ENCODE results near the gene ALG9. TPM values are rescaled to one million over a fixed set of nuclear protein-coding genes. Genes with fewer than 3 reads are reported as not detected.

Gene ALG9
- total and polyA plus RNA-seq, 10 of the 15 experiments (the other 5 are each of a cell fraction or from before 2014, with no cell fraction given): 10.8 to 41.6 (median 25.5) TPM

DNA sequence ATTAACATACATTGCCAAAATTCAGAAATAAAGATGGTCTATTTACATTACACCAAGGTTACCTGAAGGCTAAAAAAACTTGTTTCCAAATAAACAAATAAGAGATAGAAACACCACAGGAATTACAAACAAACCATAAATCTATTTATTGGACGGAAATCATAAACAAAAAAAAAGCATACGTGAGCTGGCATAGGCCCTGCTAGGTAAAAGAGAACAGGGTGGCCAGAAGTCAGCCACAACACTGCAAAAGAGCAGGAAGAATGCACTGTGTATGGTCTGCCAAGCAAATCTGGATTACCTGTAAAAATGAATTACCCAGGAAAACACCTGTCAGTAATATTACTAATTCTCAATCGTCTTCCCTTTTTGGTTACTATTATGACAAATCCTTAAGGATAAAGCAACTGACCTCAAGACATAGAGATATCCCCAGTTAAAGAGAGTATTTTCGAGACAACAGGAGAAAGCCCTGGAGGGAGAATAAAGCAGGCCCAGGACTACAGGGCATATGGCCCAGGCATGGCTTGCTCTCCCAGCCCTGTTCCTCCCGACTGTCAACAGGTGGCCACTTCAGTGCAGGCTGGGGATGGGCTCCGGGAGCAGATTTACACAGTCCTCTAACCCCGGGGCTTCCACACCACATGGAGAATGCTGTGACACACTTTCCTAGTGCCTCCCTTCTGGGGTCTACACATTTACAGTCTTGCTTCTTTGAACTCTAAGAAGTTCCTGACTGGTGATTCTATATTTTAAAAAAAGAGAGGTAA lies 123.2 kb downstream of the ALG9 start:
- intact Hi-C loops (cut with micrococcal nuclease; ENCODE audit: unreplicated experiment): no loop called here
- ChIA-PET RAD21 (ENCODE audit: unreplicated experiment) (interaction anchor here (1.1 kb wide), 1 partner anchor 11 kb away, joined by 3 read pairs; no protein-coding TSS in a partner anchor), POLR2A (no interaction called here), SMC1A (ENCODE audit: uncharacterized antibody, unreplicated experiment) (interaction anchor here (1.4 kb wide), 1 partner anchor 12 kb away, joined by 4 read pairs; no protein-coding TSS in a partner anchor), CTCF (interaction anchor here (0.8 to 1.5 kb wide), 2 partner anchors 28 to 29 kb away, joined by 3 to 4 read pairs; no protein-coding TSS in a partner anchor)
- BruUV-seq (replicated peaks): no TSS peak
- no peak for TF ChIP-seq ESRRA (IDR thresholded peaks at IDR 0.05; ENCODE audit: low read length)
- TF ChIP-seq HCFC1 (IDR thresholded peaks at IDR 0.05; ENCODE audit: low read length): no peak
- TF ChIP-seq MXI1 (IDR thresholded peaks at IDR 0.05; ENCODE audit: low read depth, low read length): no peak
- TF ChIP-seq MEF2A (IDR thresholded peaks at IDR 0.05; ENCODE audit: insufficient read depth, low read depth, low read length): no peak
- no peak for TF ChIP-seq TCF7 (IDR thresholded peaks at IDR 0.05; ENCODE audit: borderline replicate concordance)
- no peak for TF ChIP-seq SKIL (IDR thresholded peaks at IDR 0.05; ENCODE audit: low read depth, poor library complexity, severe bottlenecking)
- no peak overlapping the region for H3K4me3 ChIP-seq
- H3K4me1 ChIP-seq (ENCODE audit: control insufficient read depth, insufficient read depth, low read length): no peaks in the 10 kb centered on the region
- ATAC-seq: no peak
- no peak for DNase-seq (ENCODE audit: low read depth, low spot score)
- FAIRE-seq: no peak
- H4K20me1 ChIP-seq (ENCODE audit: control insufficient read depth, insufficient read depth): no peaks in the 10 kb centered on the region
- H3K36me3 ChIP-seq (ENCODE audit: control insufficient read depth in 2 of 2, insufficient read depth in 2 of 2, low read length in 1 of 2): peaks cover 9 to 29% of the 10 kb centered on the region in 2 experiments
- H3K9me3 ChIP-seq (replicated peaks; ENCODE audit: control insufficient read depth, insufficient read depth, low read length): no peaks in the 10 kb centered on the region
- no peak overlapping the region for H3K9ac ChIP-seq (ENCODE audit: control insufficient read depth, insufficient read depth, low read length)
- no peak overlapping the region for H2AFZ ChIP-seq (ENCODE audit: control insufficient read depth, low read depth, low read length)
- no peaks in the 10 kb centered on the region for H3K27me3 ChIP-seq (replicated peaks in 1 of 2; ENCODE audit: control insufficient read depth in 2 of 2, insufficient read depth in 2 of 2, low read length in 1 of 2)
- in situ Hi-C loops (cut with MboI): no loop called here
- no peak overlapping the region for H3K4me2 ChIP-seq (ENCODE audit: control insufficient read depth, insufficient read depth)
- H3K27ac ChIP-seq (ENCODE audit: control insufficient read depth, insufficient read depth): no peak overlapping the region
- WGBS (ENCODE audit: insufficient coverage, insufficient replicate concordance, low lambda C conversion rate, missing lambda C conversion rate): 95% methylated on average over 6 of the region's 7 CpGs
- H3K79me2 ChIP-seq (ENCODE audit: control insufficient read depth, insufficient read depth, low read length): no peaks in the 10 kb centered on the region

All from GM12878 (cell line).